ENCODE results near the gene B9D1.

B9D1 gene

DNA sequence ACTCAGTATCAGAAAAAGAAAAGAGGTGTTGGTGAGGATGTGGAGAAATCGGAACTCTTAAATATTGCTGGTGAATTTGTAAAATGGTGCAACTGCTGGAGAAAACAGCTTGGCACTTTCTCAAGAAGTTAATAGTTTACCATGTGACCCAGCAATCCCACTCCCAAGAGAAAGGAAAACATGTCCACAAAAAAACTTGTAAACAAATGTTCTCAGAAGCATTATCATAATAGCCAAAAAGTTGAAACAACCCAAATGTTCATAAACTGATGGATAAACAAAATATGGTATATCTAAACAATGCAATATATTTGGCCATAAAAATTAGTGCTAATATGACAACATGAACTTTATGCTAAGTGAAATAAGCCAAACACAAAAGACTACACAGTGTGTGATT lies 13.2 kb upstream of the B9D1 start:
- DNase-seq, result no peak

DNA sequence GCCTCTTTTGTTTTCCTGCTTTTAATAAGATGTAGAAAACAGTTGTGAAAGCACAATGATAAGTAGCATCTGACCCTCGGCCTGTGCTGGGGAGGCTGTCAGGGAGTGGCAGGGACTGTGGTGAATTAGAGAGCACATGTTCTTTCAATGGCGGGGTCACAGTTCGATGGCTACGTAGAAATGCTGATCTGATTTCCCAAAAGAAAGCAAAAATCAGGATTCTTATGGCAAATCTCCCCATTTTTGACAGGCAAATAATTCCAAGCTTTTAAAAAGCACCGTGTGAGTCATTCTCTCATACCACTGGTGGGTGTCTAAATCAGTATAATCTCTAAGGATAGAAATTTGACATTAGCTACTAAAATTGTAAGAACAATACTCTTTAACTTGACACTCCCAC lies 11.6 kb upstream of the B9D1 start:
- no peak for DNase-seq

DNA sequence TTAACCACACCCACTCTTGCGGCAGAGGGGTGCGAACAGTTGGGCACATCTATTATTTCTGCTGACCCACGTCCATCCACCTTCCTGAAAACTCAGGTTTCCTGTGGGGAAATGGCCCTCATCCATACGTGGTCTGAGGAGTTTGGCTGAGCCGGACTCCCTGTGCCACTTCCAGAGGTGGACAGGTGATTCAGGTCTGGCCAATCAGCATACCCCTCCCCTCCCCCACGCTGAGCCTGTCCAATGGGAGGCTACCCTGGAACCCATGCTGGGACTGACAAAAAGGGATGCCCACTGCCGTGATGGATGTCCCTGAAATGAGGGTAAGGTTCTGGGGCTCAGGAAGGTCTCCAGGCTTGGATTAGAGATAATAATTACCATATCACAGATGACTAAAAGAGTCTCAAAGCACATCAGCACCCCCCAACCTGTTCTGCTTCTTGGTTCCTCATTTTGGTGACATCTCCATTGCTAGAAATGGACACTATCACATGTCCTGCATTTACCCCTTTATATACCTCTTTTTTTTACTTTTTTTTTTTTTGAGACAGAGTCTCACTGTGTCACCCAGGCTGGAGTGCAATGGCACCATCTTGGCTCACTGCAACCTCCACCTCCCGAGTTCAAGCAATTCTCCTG lies 10.5 kb upstream of the B9D1 start:
- DNase-seq, result no peak

DNA sequence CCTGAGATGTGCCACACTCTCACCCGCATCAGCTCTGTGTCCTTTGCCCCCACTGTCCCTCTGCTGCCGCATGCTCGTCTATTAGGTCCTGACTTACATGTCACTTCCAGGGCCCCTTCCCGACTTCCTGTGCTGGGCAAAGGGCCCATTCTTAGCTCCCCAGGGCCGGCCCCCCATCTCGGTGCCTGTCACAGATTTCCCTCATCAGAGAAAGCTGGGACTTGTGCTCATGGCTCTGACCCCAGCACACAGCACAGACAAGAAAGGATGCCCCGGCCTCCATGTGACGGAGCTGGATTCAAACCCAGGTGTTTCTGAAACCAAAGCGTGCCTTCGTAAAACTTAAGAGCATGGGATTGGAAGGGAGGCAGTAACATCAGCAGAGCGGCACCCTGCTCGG lies 9.9 kb upstream of the B9D1 start:
- DNase-seq, result no peak

DNA sequence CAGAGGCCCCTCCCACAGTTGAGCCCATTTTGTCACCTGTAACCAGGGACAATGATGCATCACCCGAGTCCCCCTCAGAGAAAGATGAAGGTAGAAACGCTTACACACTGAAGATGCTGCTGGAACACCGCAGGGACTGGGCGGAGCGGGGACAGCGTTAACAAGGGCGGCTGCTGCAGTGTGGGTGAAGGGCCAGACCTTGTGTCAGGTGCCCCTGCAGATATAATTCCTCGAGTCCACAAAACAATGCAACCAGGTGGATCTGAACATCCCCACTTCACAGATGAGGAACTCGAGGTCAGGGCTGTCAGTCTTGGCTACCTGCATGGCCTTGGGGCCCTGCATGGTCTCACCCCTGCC lies 9.5 kb upstream of the B9D1 start:
- no peak for DNase-seq

DNA sequence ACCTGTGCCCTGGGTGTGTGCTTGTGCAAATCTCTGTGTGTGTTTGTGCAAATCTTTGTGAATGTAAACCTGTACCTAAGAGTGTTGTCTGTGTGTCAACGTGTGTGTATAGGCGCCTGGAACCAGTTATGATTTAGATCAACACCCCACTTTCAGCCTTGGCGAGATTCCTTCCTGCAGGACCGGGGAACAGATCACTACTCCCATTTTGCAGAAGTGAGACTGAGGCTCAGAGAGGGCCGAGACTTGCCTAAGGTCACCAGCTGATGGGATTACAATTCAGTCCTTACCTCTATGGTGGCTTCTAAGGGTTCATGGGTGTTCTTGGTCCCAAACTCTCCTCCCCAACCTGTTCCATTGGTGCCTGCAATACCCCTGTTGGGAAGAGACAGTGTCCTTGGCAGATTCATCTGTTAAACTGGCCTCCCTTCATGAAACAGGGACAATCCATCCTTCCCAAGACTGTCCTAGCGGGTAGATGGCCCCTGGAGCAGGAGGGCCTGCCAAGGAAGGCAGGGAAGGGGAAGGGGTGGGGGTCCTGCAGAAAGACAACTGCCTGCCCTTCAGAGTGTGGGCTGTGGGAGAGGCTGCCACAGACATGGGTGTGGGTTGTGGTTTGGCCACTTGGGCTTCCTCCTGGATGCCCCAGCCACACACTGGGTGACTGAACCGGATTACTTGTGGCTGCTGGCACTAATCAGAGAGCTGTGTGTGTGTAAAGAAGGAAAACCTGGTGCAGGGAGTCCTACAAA lies 8.9 kb upstream of the B9D1 start:
- DNase-seq, result no peak

GRCh38 chr17:19370493-19370960 lies 8.0 kb upstream of the B9D1 start:
- no peak for DNase-seq

DNA sequence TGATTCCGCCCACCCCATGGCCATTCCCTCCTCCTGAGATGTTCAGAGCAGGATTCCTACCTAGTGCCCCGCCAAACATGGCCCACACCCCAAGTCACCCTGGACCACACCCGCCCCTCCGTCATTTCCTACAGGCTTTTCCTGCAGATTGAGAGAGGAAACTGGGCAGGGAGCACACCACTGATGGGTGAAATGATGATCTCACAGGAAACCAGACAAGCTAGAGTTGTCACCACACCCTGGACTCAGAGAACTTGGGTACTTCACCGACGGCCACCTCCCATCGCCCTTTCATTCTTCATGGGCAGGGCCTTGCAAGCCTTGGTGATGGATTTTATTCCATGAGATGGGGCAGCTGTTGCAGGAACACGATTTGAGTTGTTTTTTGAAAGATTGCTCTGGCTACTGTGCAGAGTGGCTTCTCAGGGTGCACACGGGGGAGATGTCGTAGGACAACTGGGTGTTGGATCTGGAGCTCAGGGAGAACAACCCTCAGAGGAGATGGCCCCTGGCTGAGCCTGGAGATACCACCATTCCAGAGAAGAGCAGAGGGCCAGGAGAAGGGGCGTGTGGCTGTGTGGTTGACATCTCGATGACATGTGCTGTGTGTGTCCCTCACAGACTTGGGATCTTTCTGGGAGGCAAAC lies 7.4 kb upstream of the B9D1 start:
- no peak for DNase-seq

DNA sequence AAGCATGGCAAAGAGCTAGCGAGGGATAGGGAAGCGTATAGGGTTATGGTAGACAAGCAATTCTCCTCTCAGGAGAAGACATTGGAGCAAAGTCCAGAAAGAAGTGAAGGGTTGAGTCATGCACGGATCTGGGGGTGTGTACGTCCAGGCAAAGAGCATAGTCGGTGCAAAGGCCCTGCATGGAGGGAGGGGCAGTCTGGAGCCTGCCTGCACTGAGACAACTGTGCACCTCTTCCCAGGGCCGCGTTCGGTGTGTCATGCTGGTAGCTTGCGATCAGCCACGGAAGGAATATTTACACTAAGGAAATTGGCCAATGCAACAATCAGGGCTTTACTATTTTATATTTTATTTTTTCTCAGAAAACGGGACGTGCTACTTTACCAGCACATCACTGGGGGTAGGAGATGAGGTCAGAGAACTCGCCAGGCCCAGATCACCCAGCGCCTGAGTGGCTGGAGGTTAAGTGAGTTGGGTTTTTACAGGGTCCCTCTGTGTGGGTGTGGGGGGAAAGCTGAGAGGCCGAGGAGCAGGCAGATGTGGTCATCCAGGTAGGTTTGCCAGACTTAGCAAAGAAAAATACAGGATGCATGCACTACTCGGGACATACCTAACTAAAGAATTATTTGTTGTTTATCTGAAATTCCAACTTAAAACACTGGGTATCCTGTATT lies 6.7 kb upstream of the B9D1 start:
- no peak for DNase-seq

- DNase-seq, result no peak
Observed at GRCh38 chr17:19368229-19368628, 5.7 kb upstream of the B9D1 start.

DNA sequence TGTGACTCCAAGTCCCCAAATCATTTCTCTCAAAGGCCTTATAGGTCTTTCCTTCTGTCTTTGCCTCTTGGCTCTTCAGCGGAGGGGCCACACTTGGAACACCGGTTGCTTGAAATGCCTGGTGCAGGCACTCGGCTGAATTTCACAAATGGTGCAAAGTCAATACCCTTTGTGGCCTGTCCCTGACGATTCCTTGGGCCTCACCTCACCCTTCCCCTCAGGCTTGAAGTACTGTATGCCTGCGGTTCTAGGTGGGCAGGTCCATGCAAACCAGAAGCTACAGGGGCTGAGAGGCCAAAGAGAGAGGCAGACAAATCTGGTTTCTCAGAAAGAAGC lies 4.1 kb upstream of the B9D1 start:
- DNase-seq, result no peak

GRCh38 chr17:19365833-19366636 lies 3.5 kb upstream of the B9D1 start:
- no peak for DNase-seq

DNA sequence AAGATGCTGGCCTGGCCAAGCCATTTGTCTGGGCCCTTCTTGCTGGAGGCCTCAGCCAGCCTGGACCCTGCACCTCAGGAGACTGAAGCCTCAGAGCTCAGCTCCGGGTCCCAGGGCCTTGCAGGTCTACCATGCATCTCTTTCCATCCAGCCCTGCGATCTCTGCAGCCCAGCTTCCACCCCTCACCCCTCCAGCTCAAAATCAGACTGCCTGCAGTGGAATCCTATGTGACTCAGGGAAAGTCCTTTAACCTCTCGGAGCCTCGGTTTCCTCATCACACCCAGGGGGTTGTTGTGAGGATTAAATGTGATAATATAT lies 2.9 kb upstream of the B9D1 start:
- no peak for DNase-seq

GRCh38 chr17:19364699-19365498 lies 2.4 kb upstream of the B9D1 start:
- DNase-seq, result peak; percentile 49

DNA sequence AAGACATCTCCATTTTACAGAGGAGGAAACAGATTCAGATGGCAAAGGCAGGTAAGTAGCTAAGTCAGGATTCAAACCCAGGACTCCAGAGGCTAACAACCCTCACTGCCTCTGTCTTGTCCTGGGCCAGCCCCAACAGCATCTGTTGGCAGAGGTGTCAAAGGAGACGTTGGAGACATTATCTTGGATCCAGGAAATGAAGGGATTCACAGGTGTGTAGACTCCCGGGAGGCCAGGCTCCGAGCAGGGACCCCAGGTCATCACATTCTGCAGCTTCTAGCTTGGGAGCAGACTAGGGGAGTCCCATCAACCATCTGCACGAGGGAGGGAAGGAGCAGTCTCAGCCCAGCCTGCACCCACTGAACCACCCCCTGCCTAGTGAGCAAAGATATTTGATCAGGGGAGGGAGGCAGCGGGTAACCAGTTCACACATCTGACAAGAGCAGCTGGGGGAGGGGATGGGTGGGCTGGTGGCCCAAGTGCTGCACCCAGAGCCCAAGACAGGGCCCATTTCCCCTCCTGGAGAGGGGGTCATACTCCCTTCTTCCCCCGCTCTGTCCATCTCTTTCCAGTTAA lies 1.0 kb upstream of the B9D1 start:
- DNase-seq, result no peak

DNA sequence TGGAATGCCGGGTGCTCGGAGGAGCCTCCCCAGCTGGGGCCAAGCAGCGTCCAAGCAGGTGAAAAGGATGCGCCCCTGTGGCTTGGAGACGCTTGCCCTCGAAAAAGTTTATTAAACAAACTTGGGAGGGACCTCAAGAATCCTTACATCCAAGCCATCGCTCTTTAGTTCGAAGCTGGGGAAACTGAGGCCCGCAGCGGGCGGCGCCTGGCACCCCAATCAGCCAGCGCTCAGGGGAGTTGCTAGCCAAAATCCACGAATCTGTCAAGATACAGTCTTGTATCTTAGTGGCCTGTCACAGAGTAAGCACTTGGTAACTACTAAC lies 553 bp upstream of the B9D1 start:
- no peak for DNase-seq

DNA sequence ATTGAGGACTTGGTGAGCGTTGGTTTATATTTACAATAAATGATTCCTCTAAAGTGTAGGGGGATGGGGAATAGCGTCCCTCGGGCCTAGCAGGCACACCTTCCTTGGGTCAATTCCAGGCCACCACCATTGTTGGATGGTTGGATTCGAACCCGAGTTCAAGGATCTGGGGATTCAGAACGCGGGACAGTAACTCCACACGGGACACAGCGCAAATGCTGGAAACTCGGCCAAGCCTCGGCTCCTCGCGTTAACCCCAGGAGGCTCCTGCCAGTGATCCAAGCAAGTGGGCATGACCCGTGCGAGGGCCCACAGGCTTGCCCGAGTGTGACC lies 613 bp downstream of the B9D1 start:
- no peak for DNase-seq

- DNase-seq, result no peak
Observed at GRCh38 chr17:19361326-19361725, 1.2 kb downstream of the B9D1 start.

DNA sequence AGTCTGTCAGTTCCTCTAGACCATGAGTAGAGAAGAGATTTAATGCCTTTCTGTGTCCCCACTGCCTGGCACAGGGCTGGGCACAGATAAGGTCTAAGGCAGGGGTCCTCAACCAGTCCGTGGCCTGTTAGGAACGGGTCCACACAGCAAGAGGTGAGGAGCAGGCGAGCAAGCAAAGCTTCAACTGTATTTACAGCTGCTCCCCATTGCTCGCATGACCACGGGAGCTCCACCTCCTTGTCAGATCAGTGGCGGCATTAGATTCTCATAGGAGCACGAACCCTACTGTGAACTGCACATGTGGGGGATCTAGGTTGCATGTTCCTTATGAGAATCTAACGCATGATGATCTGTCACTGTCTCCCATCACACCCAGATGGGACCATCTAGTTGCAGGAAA lies 1.8 kb downstream of the B9D1 start:
- no peak for DNase-seq

- DNase-seq, result no peak
Observed at GRCh38 chr17:19359856-19360255, 2.7 kb downstream of the B9D1 start.

DNA sequence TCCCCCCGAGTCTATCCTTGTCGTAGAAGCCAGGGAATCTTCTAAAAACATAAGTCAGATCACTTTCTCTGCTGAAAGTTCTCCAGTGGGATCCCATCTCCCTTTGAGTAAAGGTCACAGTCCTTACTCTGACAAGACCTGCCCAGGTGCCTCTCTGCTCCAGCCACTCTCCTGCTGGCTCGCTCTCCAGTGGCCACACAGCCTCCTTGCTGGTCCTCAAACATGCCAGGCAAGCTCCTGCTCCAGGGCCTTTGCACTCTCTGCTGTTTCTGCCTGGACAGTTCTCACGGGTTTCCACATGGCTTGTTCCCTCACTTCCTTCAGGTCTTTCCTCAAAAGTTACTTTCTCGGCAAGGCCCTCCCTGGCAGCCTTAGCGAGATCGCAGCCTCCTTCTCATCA lies 3.4 kb downstream of the B9D1 start:
- DNase-seq, result no peak

DNA sequence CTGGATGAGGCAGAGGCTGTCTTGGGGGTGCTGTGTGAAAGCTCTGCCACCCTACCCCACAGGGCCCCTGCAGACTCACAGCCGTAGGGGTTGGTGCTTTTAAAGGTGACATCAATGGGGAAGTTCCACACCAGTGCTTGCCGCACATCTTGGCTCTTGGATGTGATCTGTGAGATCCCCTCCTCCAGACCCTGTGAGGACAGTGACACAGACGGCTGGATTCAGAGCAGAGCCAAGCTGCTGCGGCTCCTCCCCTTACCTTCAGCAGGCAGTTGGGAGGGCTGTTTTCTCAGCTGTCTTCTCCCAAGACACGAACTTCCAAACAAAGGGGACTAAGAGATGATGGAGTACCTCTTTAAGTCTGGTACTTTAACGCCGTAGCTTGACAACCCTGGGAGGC lies 4.8 kb downstream of the B9D1 start:
- DNase-seq, result no peak

Data from eye (tissue), 1 donor.